Epidermal melanocyte (primary cell): Measurements from ENCODE around the gene PDHB.

Source experiments
- DNase-seq: peaks from one replicate; pipeline ENCODE4 v3.0.0; 2011; ENCODE audit warnings: low spot score; ENCODE audit not compliant: insufficient read length

PDHB gene

GRCh38 chr3:58433400-58434167 lies at the start of gene PDHB:
PDHB (minus strand) TSS chr3:58433832; CDS start chr3:58433809, 23 bp downstream.
- peak; percentile 88 for DNase-seq

- DNase-seq, result no peak
These were observed 49.4 kb upstream of the PDHB start for GRCh38 chr3:58482917-58483636.

GRCh38 chr3:58480309-58480708 lies 46.7 kb upstream of the PDHB start:
- no peak for DNase-seq

GRCh38 chr3:58478781-58479180 lies 45.1 kb upstream of the PDHB start:
- DNase-seq, result no peak

- DNase-seq, result no peak
These were observed 41.4 kb upstream of the PDHB start for GRCh38 chr3:58474967-58475578.

GRCh38 chr3:58474348-58474911 lies 40.8 kb upstream of the PDHB start:
- no peak for DNase-seq

- DNase-seq, result no peak
These were observed 39.6 kb upstream of the PDHB start for GRCh38 chr3:58473275-58473674.

- DNase-seq, result no peak
These were observed 37.6 kb upstream of the PDHB start for GRCh38 chr3:58471025-58471887.

- DNase-seq, result no peak
These were observed 36.9 kb upstream of the PDHB start for GRCh38 chr3:58470363-58471024.

- no peak for DNase-seq
These were observed 35.5 kb upstream of the PDHB start for GRCh38 chr3:58469096-58469495.

- no peak for DNase-seq
These were observed 33.4 kb upstream of the PDHB start for GRCh38 chr3:58466899-58467563.

GRCh38 chr3:58464866-58465265 lies 31.2 kb upstream of the PDHB start:
- DNase-seq, result no peak

- no peak for DNase-seq
These were observed 30.3 kb upstream of the PDHB start for GRCh38 chr3:58463942-58464271.

GRCh38 chr3:58463181-58463941 lies 29.7 kb upstream of the PDHB start:
- peak; percentile 73 for DNase-seq

GRCh38 chr3:58462829-58463180 lies 29.2 kb upstream of the PDHB start:
- DNase-seq, result no peak

GRCh38 chr3:58459160-58459559 lies 25.5 kb upstream of the PDHB start:
- no peak for DNase-seq

- no peak for DNase-seq
These were observed 18.5 kb upstream of the PDHB start for GRCh38 chr3:58452176-58452575.

GRCh38 chr3:58441514-58442450 lies 8.2 kb upstream of the PDHB start:
- DNase-seq, result no peak
